ENCODE results near the gene AGAP1. TPM values are rescaled to one million over a fixed set of nuclear protein-coding genes. Genes with fewer than 3 reads are reported as not detected.

AGAP1 gene
- total and polyA plus RNA-seq, 2 donors (not counting 3 experiments of a cell fraction or from before 2014, with no cell fraction given), result 10.2 to 20.9 TPM

DNA sequence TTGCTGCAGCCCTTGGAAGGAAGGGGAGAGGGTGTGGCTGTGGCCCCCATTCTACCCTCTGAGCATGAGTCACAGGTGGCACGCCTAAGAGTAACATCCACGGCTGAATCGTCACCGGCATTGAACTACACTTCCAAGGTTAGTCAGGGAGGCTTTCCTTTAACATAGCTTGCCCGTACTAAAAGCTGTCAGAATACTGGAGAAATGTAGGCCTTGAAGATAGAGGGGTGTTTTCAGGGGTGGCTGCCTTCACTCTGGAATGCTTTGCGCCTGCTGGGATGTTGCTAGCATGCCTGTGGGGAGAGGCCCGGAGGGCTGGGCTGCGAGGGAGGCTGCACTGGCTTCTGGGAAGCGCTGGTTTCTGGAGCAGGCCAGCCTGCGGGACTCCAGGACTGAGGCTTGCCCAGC is 333.7 kb downstream of the AGAP1 start:
- Histone ChIP-seq H4K20me1 (replicated peaks; ENCODE audit: control insufficient read depth, extremely low read depth, insufficient read depth, low read length) (no peaks in the 10 kb centered on the region), H3K4me1 (ENCODE audit: control insufficient read depth, extremely low read depth, insufficient read depth, low read length) (peaks cover 13% of the 10 kb centered on the region), H3K4me3 (replicated peaks in 1 of 3; ENCODE audit: insufficient read depth in 1 of 3, low read depth in 1 of 3, low read length in 3 of 3) (no peak overlapping the region), H2AFZ (ENCODE audit: low read depth, low read length) (no peak overlapping the region), H3K79me2 (ENCODE audit: control insufficient read depth, insufficient read depth, low read length) (no peaks in the 10 kb centered on the region), H3K9me1 (replicated peaks; ENCODE audit: control insufficient read depth, extremely low read depth, insufficient read depth, low read length) (no peaks in the 10 kb centered on the region), H3K27ac (ENCODE audit: insufficient read depth, low read depth, low read length) (no peak overlapping the region), H3K9ac (replicated peaks; ENCODE audit: extremely low read depth, insufficient read depth, low read length) (no peak overlapping the region), H3K9me3 (replicated peaks; ENCODE audit: control insufficient read depth, insufficient read depth, low read length) (no peaks in the 10 kb centered on the region), H3K27me3 (ENCODE audit: control insufficient read depth in 2 of 2, insufficient read depth in 2 of 2, low read length in 2 of 2) (no peaks in the 10 kb centered on the region), H3K4me2 (ENCODE audit: insufficient read depth, low read length) (no peak overlapping the region), H3K36me3 (ENCODE audit: control insufficient read depth in 2 of 2, extremely low read depth in 1 of 2, insufficient read depth in 2 of 2, low read length in 2 of 2) (no peaks in the 10 kb centered on the region)
- CTCF ChIA-PET, result no interaction called here
- BruUV-seq (replicated peaks), result no TSS peak
- intact Hi-C loops (cut with micrococcal nuclease) (loop anchor here (1.0 kb wide), 1 partner anchor 32 kb away; no protein-coding TSS in a partner anchor), dilution Hi-C loops (cut with MboI; ENCODE audit: extremely low pct_ligation_motif_present, low sequenced_read_pairs) (no loop called here)
- FAIRE-seq (peak; percentile 67), DNase-seq (ENCODE audit: low read depth, low spot score) (peak; percentile 41)
- no peak for TF ChIP-seq EZH2 (IDR thresholded peaks at IDR 0.05; ENCODE audit: borderline replicate concordance, low read depth, low read length, severe bottlenecking)
- TF ChIP-seq FOS (IDR thresholded peaks at IDR 0.05; ENCODE audit: borderline replicate concordance, insufficient read depth, low read length), result peak; percentile 69
- TF ChIP-seq, protein P1, sequence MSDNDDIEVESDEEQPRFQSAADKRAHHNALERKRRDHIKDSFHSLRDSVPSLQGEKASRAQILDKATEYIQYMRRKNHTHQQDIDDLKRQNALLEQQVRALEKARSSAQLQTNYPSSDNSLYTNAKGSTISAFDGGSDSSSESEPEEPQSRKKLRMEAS (IDR thresholded peaks at IDR 0.05; ENCODE audit: insufficient read depth, insufficient read length), result no peak
- POLR2A ChIA-PET, result no interaction called here

DNA sequence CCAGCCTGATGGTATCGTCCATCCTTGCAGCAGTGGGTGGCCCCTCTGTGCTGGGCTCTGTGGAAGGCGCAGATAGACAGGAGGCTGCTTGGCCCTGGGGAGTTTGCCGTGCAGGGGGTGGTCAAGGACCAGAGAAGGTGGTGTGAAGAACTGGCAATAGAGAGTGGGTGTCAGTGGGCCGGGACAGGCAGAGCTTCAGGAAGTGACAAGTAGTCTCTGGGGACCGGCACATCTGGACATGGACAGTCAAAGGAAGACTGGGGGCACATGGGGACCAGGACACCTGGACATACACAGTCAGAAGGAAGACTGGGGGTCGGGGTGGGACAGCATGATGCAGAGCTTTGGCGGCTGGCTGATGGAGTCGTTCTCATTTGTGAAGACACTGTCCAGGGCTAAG is 335.9 kb downstream of the AGAP1 start:
- TF ChIP-seq EZH2 (IDR thresholded peaks at IDR 0.05; ENCODE audit: borderline replicate concordance, low read depth, low read length, severe bottlenecking), result no peak
- Histone ChIP-seq H3K79me2 (ENCODE audit: control insufficient read depth, insufficient read depth, low read length) (no peaks in the 10 kb centered on the region), H2AFZ (ENCODE audit: low read depth, low read length) (no peak overlapping the region), H4K20me1 (replicated peaks; ENCODE audit: control insufficient read depth, extremely low read depth, insufficient read depth, low read length) (no peaks in the 10 kb centered on the region), H3K4me1 (ENCODE audit: control insufficient read depth, extremely low read depth, insufficient read depth, low read length) (peaks cover 13% of the 10 kb centered on the region), H3K4me2 (ENCODE audit: insufficient read depth, low read length) (no peak overlapping the region), H3K4me3 (replicated peaks in 1 of 3; ENCODE audit: insufficient read depth in 1 of 3, low read depth in 1 of 3, low read length in 3 of 3) (no peak overlapping the region), H3K9me3 (replicated peaks; ENCODE audit: control insufficient read depth, insufficient read depth, low read length) (no peaks in the 10 kb centered on the region), H3K27me3 (ENCODE audit: control insufficient read depth in 2 of 2, insufficient read depth in 2 of 2, low read length in 2 of 2) (no peaks in the 10 kb centered on the region), H3K36me3 (ENCODE audit: control insufficient read depth in 2 of 2, extremely low read depth in 1 of 2, insufficient read depth in 2 of 2, low read length in 2 of 2) (no peaks in the 10 kb centered on the region), H3K9ac (replicated peaks; ENCODE audit: extremely low read depth, insufficient read depth, low read length) (no peak overlapping the region), H3K9me1 (replicated peaks; ENCODE audit: control insufficient read depth, extremely low read depth, insufficient read depth, low read length) (no peaks in the 10 kb centered on the region), H3K27ac (ENCODE audit: insufficient read depth, low read depth, low read length) (no peak overlapping the region)
- DNase-seq (ENCODE audit: low read depth, low spot score) (no peak), FAIRE-seq (no peak)
- dilution Hi-C loops (cut with MboI; ENCODE audit: extremely low pct_ligation_motif_present, low sequenced_read_pairs) (no loop called here), intact Hi-C loops (cut with micrococcal nuclease) (no loop called here)
- ChIA-PET CTCF (no interaction called here), POLR2A (no interaction called here)
- no TSS peak for BruUV-seq (replicated peaks)

Data from endothelial cell of umbilical vein (primary cell).